Pancreas (tissue), 10 donors: ENCODE data around the gene CHST11. TPM values are rescaled to one million over a fixed set of nuclear protein-coding genes. Genes with fewer than 3 reads are reported as not detected.
"Not testable (repeated sequence)": the region's sequence is repeated elsewhere in the genome, so short reads cannot be mapped to it uniquely, and the experiment has no call there.

Source experiments
- ATAC-seq, 4 donors: fragments of 200-7000 bp; cut with Tn5 transposase; one replicate each; pipeline versions ENCODE4 v1.8.0 to v1.9.1; 2020; ENCODE audit warnings: mild to moderate bottlenecking in 4 of 4, moderate library complexity in 4 of 4
- DNase-seq, 6 donors: peaks; one replicate each; pipeline ENCODE4 v3.0.0-alpha.2; 2020
- FAIRE-seq: peaks from 2 replicates; lab custom pipeline; 2012; peaks lifted over from hg19 to GRCh38; lab: Jason Lieb, UNC
- H3K27ac ChIP-seq, 4 donors: fragments of 200-600 bp; sonication (generic); 1 replicate in 3 of 4; 2 replicates in 1 of 4; pipeline versions ENCODE4 v1.5.0 to v1.8.0; 2020
- H3K27me3 ChIP-seq, 4 donors: fragments of 200-600 bp; one replicate each; pipeline ENCODE4 v1.8.0; 2021
- H3K36me3 ChIP-seq, 3 donors: fragments of 200-600 bp; sonication (generic) in 1 of 3; one replicate each; pipeline versions ENCODE4 v1.5.0 to v1.8.0; 2020 to 2021
- H3K4me1 ChIP-seq, 3 donors: fragments of 200-600 bp; one replicate each; pipeline ENCODE4 v1.8.0; 2021
- H3K4me3 ChIP-seq, 4 donors: fragments of 200-600 bp; sonication (generic) in 2 of 4; one replicate each; pipeline versions ENCODE4 v1.5.0 to v1.8.0; 2020 to 2021
- H3K9me3 ChIP-seq, 4 donors: fragments of 200-600 bp; one replicate each; pipeline ENCODE4 v1.8.0; 2021
- WGBS, 2 donors: extraction: QIAGEN DNeasy Blood & Tissue Kit; methylation state at CpG; one replicate each; pipeline ENCODE4 v1.1.7; 2013; 5-methylcytosine and 5-hydroxymethylcytosine counted together
- intact Hi-C, 3 donors: fragments of 100-400 bp; cut with DNase I; formaldehyde crosslinking; loops; one replicate each; pipeline versions ENCODE4 v1.11.1 to v1.14.2; 2022
- polyA plus RNA-seq, 2 donors: library from polyadenylated mRNA; stranded (reverse); fragments of 200-250 nt; gene quantifications; one replicate each; pipeline ENCODE4 v1.2.3, GENCODE V29; 2013
- total RNA-seq, 6 donors: library from RNA; stranded (reverse); fragmentation: NEBNext Ultra II Directional in 4 of 6; extraction: Animal tissue kit (Norgen Biotek cat#: 25700) in 4 of 6; gene quantifications; one replicate each; pipeline versions ENCODE4 v1.2.1 to v1.2.4, GENCODE V29; 2021 to 2023
- TF ChIP-seq, protein P1 (sequence below), 4 donors: fragments of 200-600 bp; sonication (generic) in 3 of 4; IDR thresholded peaks; one replicate each; pipeline versions ENCODE4 v1.5.0 to v1.8.0; 2021; ENCODE audit warnings: antibody characterized with exemption in 4 of 4
- donor health status: healthy with polysubstance abuse.
- donor health status: DM: no; HTN: no; CAD: no; lungs with moderate emphysema.
- donor health status: DM: no; HTN: no; CAD: no.
- donor health status: control.
- donor health status: control.
- donor health status: Bipolar disorder and iron deficiency.
- donor health status: DM: yes; HTN: yes; CAD: no.
- donor health status: DM: no; HTN: no; CAD: no.
- donor health status: DM: no; HTN: no; CAD: no.
- donor health status: DM: yes; HTN: yes; CAD: no.

The CHST11 gene
- total and polyA plus RNA-seq, 8 donors: 1.1 to 14.8 (median 7.8) TPM

DNA sequence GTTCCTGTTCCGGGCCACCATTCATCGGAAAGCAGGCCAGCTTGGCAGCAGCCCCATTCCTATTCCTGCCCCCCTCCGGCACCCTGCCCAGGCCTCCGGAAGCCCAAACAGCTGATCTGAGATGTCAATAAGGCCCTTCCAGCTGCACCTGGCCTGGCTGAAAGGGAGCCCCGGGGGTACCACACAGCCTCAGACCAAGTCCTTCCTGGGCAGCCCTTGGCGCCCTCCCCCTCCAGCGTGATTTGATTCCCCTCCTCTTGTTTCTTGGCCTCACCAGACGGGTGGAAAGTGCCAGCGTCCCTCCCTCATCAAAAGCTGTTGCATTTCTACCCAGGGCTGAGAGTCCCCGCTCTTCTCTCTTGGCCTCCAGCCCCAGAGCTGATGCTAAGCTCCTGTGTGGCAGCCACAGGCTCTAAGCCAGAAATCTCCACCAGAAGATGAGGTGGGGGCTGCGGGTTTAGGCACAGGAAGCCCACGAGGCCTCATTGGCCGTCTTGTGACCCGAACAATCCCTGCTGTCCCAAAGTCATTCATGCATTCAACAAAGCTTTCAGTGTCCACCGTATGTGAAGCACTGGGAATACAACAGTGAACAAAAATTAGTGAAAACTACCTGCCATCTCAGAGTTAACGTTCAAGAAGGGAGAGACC, 285.9 kb downstream of the CHST11 start:
- Histone ChIP-seq H3K4me3 (no peak overlapping the region), H3K9me3 (no peaks in the 10 kb centered on the region), H3K27me3 (no peaks in the 10 kb centered on the region), H3K4me1 (no peaks in the 10 kb centered on the region), H3K27ac (no peak overlapping the region), H3K36me3 (no peaks in the 10 kb centered on the region)
- 78% methylated on average over 16 of the region's 16 CpGs for WGBS, 2 donors
- TF ChIP-seq, protein P1, sequence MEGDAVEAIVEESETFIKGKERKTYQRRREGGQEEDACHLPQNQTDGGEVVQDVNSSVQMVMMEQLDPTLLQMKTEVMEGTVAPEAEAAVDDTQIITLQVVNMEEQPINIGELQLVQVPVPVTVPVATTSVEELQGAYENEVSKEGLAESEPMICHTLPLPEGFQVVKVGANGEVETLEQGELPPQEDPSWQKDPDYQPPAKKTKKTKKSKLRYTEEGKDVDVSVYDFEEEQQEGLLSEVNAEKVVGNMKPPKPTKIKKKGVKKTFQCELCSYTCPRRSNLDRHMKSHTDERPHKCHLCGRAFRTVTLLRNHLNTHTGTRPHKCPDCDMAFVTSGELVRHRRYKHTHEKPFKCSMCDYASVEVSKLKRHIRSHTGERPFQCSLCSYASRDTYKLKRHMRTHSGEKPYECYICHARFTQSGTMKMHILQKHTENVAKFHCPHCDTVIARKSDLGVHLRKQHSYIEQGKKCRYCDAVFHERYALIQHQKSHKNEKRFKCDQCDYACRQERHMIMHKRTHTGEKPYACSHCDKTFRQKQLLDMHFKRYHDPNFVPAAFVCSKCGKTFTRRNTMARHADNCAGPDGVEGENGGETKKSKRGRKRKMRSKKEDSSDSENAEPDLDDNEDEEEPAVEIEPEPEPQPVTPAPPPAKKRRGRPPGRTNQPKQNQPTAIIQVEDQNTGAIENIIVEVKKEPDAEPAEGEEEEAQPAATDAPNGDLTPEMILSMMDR (IDR thresholded peaks at IDR 0.05): no peak
- peak in 1 of 6 donors; percentile 48 for DNase-seq
- FAIRE-seq: no peak
- ATAC-seq: peak in 1 of 4 donors; percentile 18
- intact Hi-C loops: no loop called here

DNA sequence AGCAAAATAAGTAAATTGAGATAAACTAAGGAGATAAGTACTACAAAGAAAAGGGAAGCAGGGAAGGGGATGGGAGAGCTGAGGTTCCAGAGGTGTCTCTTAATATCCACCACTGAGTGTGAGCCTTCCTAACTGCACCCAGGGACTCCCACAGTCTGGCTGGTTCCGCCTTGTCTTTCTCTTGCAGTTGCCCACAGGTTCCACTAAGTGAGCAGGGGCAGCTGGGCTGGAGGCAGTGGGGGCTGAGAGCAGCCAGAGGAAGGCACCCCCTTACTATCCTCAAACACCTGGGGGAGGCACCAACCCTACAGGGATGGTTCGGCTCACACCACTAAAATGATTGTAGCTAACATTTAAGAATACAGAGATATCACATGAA, 286.4 kb downstream of the CHST11 start:
- TF ChIP-seq, protein P1 (IDR thresholded peaks at IDR 0.05): no peak

DNA sequence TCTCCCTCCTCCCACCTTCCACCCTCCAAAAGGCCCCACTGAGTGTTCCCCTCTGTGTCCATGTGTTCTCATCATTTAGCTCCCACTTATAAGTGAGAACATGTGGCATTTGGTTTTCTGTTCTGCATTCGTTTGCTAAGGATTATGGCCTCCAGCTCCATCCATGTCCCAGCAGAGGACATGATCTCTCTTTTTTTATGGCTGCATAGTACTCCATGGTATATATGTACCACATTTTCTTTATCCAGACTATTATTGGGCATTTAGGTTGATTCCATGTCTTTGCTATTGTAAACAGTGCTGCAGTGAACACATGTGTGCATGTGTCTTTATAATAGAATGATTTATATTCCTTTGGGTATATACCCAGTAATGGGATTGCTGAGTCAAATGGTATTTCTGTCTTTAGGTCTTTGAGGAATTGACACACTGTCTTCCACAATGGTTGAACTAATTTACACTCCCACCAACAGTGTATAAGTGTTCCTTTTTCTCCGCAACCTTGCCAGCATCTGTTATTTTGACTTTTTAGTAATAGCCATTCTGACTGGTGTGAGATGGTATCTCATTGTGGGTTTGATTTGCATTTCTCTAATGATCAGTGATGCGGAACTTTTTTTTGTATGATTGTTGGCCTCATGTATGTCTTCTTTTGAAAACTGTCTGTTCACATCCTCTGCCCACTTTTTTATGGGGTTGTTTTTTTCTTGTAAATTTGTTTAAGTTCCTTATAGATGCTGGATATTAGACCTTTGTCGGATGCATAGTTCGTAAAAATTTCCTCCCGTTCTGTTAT, 287.2 kb downstream of the CHST11 start:
- not testable (repeated sequence) for H3K27ac ChIP-seq
- WGBS, 2 donors: 93% methylated on average over 6 of the region's 6 CpGs

More for the DNA sequence above, 286.4 kb downstream of the CHST11 start:
- intact Hi-C loops: no loop called here
- FAIRE-seq: no peak
- Histone ChIP-seq H3K9me3 (no peaks in the 10 kb centered on the region), H3K36me3 (no peaks in the 10 kb centered on the region), H3K27me3 (no peaks in the 10 kb centered on the region), H3K27ac (no peak overlapping the region), H3K4me1 (no peaks in the 10 kb centered on the region), H3K4me3 (no peak overlapping the region)
- DNase-seq: no peak
- ATAC-seq: no peak
- WGBS, 2 donors: 94 to 98% methylated on average over 2 of the region's 2 CpGs

DNA sequence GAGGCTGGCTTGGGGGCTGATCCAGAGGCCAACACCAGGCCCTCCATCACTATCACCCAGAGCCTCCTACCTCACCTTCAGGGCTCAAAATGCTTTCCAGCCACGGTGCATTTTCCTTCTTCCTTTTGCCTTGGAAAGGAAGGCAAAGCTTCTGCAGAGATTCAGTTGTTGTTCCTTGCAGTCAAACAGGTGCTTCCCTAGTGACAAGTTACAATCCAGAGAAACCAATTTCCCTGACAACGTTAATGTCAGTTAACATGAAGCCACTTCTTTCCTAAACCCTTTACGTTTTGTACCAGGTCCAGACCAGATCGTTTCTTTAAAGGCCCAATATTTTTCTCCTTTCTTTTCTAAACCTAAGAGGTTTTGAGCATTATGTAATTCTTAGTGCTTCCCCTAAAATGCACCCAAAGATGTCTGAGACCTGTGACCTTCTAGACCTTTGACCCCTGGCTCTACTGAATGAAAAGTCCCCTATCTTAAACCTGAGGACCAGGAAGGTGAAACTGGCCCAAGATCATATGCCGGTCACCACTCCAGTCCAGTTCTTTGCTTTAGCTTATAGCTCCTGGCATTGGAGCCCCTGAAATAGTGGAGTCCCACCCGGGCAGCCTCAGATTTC, 289.8 kb downstream of the CHST11 start:
- Histone ChIP-seq H3K4me1 (peaks cover 0 to 3% (median 0%) of the 10 kb centered on the region in 3 donors), H3K4me3 (no peak overlapping the region), H3K27ac (no peak overlapping the region), H3K9me3 (no peaks in the 10 kb centered on the region), H3K27me3 (no peaks in the 10 kb centered on the region), H3K36me3 (no peaks in the 10 kb centered on the region)
- intact Hi-C loops: no loop called here
- 79 to 84% methylated on average over 6 of the region's 6 CpGs for WGBS, 2 donors
- no peak for ATAC-seq
- FAIRE-seq: no peak
- no peak for DNase-seq
- TF ChIP-seq, protein P1 (IDR thresholded peaks at IDR 0.05): no peak

More for the DNA sequence above, 287.2 kb downstream of the CHST11 start:
- H3K4me3 ChIP-seq, DNase-seq, H3K27me3 ChIP-seq, H3K4me1 ChIP-seq, H3K9me3 ChIP-seq, intact Hi-C loops, FAIRE-seq, ATAC-seq, H3K36me3 ChIP-seq: not testable (repeated sequence)

DNA sequence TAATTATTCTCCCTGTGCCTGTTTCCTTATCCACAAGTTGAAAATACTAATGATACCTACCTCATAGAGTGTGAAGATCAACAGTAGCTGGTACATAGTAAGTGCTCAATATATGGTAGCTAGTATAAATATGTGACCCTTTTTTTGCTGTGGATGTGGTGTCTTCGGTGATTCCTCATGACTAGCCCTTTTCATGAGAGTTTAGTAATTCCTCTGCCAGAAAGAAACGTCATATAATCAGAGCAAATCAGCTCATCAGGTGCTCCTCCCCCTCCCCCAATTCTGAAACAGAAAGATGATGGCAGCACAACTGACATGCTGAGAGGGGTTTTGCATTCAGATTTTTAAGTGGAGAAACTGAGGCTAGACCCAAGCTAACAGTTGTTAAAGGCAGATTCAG, 290.6 kb downstream of the CHST11 start:
- no peaks in the 10 kb centered on the region for H3K36me3 ChIP-seq
- no peak for DNase-seq
- no peak for ATAC-seq
- 77 to 81% methylated on average over 2 of the region's 2 CpGs for WGBS, 2 donors
- H3K27ac ChIP-seq: no peak overlapping the region
- H3K4me3 ChIP-seq: no peak overlapping the region
- peaks cover 0 to 3% (median 0%) of the 10 kb centered on the region in 3 donors for H3K4me1 ChIP-seq
- FAIRE-seq: no peak
- TF ChIP-seq, protein P1 (IDR thresholded peaks at IDR 0.05): no peak
- intact Hi-C loops: no loop called here
- H3K27me3 ChIP-seq: no peaks in the 10 kb centered on the region
- H3K9me3 ChIP-seq: no peaks in the 10 kb centered on the region
